HG03442 (cell line): ENCODE results near the gene SLC22A4.

Experiments
- ATAC-seq: cut with Tn5 transposase; IDR thresholded peaks from one replicate; pipeline ENCODE4 v1.9.1; 2021; ENCODE audit warnings: mild to moderate bottlenecking, moderate library complexity; ENCODE audit not compliant: unreplicated experiment

SLC22A4 gene

DNA sequence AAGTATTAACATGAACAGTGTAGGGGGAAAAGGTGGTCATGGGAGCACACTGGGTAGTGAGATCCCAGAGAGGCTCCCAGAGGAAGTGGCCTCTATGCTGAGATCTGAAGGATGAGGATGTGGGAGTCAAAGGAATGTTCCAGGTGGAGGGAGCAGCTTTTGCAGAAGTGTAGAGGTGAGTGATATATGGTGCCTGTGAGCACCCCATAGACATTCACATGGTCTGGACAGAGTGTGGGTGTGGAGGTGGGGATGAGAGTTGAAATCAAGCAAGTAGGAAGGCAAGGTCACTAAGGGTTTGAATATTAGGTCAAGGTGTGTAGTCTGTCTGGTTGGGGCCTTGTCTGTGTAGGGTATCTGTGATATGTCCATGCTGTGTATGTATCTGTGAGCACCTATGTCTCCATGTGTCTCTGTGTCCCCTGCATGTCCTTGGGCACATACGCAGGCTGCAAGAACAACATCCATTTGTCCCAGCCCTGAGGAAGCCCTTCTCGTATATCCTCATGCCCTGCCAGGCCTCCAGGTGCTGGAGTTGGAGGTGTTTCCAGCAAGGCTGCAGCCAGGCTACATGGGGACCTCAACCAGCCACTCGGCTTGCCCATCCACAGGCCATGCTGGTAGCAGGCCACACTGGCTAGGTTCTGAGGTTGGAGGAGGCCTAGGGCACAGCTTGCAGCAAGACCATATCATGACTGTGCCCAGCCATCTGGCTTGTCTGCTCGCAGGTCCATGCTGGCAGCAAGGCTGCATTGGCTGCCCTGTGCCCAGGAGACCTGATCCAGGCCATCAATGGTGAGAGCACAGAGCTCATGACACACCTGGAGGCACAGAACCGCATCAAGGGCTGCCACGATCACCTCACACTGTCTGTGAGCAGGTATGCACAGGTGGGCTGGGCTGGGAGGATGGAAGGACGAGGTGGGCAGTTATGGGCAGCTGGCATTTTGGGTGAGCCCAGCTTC lies 32.0 kb upstream of the SLC22A4 start:
- no peak for ATAC-seq

DNA sequence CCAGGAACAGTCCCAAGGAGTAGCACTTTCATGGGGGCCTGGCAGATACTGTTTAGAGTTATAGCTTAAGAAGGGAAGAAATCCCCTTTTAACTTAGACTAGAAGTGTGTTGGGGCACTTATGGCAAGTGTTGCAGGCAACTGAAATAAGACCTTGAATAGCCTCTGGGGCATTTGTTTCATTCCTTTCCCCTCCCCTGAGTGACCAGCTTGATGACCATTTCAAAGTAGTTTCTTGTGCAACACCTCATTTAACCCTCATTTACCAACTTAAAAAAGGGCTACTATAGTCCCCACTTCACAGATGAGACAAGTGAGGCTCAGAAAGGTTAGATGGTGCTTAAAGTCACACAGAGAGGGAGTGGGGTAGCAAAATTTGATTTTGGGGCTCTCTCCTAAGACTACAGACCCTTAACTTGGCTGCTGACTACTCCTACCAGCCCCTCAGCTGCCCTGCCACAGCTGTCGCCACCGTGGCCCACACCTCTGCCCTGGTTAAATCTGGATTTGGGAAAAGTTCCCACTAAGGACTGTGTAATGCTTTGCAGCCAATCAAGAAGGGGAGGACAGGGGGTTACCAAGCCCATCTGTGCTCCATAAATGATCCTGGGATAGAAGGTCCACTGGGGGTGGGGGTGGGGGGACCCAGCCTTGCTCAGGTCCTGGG lies 31.2 kb upstream of the SLC22A4 start:
- ATAC-seq = no peak

- no peak for ATAC-seq
These were observed 30.5 kb upstream of the SLC22A4 start for GRCh38 chr5:132263548-132264261.

- ATAC-seq = no peak
These were observed 29.5 kb upstream of the SLC22A4 start for GRCh38 chr5:132264546-132265335.

GRCh38 chr5:132265336-132266030 lies 28.7 kb upstream of the SLC22A4 start:
- ATAC-seq = no peak

GRCh38 chr5:132266031-132266835 lies 28.0 kb upstream of the SLC22A4 start:
- ATAC-seq = no peak

DNA sequence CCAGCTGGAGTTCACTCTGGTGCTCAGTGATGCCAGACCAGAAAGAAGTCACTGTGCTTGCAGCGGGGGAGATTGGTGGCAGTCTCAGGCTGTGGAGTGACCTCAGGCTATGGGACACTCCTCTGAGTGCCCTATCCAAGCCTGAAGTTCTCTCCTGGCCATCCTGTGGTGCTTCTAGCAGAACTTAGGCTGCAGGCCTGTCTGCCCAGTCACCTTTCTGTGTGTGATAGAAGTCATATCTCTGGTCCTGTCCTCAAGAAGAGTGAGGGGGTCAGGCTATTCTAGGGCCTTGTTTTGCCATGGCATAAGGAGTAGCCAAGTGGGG lies 27.4 kb upstream of the SLC22A4 start:
- no peak for ATAC-seq

DNA sequence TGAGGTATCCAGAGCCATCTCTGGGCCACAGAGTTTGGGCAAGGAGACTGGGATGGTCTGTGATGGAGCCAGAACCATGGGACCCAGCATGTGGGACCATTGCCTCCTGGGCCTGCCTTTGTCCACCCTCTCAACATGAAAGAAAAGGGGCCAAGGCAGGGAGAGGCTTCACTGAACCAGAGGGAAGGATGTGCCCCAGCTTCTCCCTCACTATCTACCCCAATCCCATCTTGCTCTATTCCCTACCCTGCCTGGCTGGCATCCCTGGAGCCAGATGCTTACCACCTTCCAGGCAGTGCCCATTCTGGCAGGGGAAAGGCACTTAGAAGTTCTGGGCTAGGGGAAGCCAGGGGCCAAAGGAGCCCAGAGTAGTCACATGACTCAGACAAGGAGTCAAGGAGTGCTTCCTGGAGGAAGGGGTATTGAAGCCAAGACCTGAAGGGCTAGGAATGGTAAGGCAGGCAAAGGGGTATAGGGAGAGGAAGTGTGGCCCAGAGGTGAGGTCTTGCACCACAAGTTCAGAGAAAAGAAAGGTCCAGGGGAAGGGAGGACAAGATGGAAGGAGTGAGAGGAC lies 26.9 kb upstream of the SLC22A4 start:
- no peak for ATAC-seq

DNA sequence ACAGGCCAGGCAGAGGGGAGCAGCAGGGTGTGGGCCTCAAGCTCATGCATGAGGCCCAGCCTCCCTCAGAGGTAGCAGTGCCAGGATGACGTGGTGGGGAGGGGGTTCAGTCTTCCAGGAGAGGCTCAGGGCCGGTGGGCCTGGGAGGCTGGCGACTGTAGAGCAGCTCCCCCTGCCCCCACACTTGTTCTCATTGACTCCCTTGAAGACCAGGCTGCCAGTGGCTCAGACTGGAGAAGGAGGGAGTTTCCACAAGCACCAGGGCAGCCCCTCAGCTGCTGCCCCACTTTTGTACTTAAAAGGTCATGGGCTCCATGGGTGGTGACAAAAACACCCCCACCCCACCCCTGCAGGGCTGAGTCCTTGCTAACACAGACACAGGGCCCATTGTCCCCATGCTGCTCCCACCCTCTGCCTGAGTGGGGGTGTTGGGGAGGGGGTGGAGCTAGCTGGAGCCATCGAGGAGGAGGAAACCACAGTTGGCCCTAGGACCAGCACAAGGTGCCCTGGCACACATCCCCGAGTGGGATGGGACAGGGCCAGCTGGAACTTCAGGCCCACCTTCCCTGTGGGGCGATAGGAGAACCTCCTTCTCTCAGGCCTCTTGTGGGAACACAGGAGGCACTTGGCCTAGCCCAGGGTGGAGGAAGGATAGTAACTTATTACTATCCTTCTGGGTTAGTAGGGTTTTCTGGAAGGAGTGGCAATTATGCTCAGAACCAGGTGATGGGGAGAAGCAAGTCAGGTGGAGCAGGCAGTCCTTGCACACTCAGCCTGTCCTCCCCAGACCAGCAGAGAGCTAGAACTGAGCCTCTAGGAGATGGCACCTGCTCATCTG lies 26.0 kb upstream of the SLC22A4 start:
- ATAC-seq = peak; percentile 2

DNA sequence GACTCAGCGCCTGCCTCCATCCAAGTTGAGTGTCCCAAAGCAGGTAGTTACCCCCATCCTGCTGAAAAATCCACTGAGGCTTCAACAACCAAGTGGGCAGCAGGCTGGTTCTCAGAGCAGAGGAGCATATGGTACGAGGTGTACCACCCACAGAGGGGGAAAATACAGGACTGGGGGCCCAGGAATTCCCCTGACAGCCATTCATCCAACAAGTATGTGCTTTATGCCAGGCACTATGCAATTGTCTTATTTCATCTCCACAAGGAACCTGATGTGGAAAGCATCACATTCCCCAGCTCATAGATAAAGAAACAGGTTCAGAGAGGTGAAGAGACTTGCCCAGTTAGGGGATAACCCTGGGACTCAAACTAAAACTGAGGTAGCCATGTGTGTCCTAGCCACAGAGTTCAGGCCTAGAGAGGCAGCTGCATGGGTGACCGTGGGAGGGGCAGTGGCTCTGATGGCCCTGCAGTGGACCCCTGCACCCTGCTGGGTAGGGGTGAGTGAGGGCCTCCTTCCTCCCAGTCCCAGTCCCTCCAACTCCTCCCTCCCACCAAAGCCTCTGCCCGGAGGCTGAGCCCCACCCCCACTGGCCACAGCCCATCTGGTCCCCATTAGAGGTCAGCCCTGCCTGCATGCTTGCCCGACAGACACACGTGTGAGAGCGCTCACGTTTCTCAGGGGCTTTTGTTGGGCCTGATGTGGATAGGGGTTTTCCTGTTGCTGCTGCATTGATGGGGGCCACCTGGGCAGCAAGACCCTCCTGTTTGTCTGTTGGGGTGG lies 25.2 kb upstream of the SLC22A4 start:
- peak; percentile 70 for ATAC-seq

DNA sequence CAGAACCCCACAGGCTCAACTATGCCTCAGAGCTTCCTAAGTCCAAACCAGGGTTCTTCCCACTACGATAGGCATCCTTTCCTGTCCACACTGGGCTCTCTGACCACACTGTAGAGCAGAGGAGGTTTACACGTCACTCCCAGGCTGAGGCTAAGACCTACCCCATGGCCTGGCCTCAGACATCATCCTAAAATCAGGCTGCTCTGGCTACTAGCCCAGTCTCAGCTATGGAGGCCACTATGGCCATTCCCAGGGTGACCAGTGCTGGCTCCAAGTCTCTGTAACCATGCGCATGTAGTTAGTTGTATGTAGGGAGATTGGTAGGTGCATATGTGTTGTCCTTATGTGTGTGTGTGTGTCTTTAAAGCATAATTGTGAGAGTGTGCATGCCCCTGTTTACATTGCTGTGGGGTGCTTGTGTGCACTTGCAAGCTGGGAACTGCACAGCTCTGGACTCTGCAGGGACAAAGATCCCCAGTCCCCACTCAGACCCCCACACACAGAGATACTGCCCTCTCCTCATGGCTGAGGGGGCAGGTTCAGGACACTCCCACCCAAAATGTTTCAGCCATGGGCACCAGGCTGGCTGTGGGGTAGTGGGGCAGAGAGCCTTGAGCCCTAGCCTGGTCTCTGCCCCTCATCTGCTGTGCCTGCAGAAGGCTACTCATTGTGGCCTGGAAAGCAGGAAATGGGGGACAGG lies 24.4 kb upstream of the SLC22A4 start:
- ATAC-seq = no peak

- ATAC-seq = no peak
These were observed 23.9 kb upstream of the SLC22A4 start for GRCh38 chr5:132270335-132270665.

- ATAC-seq = no peak
These were observed 23.5 kb upstream of the SLC22A4 start for GRCh38 chr5:132270706-132271105.

- no peak for ATAC-seq
These were observed 22.6 kb upstream of the SLC22A4 start for GRCh38 chr5:132271251-132272246.

DNA sequence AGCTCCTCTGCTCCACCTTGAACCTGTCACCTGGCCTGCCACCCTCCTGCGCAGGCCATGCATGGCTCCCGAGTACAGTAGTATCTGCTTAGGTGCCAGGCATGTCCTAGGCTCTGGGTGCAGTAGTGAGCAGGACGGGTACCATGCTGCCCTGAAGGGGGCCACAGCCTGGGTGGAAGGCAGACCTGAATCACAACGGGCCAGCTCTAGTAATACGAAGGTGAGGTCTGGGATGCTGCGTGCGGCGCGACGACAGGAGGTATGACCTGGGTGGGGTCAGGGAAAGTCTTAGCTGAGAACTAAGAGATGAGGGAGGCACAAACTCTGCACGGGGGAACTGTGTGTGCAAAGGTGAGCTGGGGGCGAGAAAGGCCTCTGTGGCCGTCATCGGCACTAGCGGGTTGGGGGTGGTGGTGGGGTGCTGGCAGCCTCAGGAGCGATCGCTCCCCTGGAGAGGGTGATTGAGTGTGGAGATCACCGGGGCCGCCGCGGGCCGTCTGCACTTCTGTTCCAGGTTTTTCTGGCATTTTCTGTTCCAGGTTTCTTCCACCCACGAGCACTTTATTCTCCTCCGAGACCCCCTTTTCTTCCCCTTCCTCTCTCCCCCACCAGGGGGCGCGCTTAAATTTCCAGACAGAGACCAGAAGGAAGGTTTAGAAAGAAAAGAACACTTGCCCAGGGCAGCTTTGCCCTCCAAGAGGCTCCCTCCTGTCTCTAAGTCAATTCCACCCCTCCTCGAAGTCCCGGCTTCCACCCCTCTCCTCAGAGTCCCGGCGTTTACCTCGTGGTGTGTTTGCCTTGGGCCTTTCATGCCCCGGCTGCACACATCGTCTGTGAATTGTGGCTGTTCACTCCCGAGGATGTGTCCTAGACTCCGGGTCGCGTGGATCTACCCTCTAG lies 21.6 kb upstream of the SLC22A4 start:
- no peak for ATAC-seq
